ENCODE measurements around the gene OR52H1. TPM values are rescaled to one million over a fixed set of nuclear protein-coding genes. Genes with fewer than 3 reads are reported as not detected.
"Not testable (repeated sequence)": the region's sequence is repeated elsewhere in the genome, so short reads cannot be mapped to it uniquely, and the experiment has no call there.

The OR52H1 gene
- not detected for polyA plus RNA-seq (2012; ENCODE audit: low read depth, missing spikeins)

DNA sequence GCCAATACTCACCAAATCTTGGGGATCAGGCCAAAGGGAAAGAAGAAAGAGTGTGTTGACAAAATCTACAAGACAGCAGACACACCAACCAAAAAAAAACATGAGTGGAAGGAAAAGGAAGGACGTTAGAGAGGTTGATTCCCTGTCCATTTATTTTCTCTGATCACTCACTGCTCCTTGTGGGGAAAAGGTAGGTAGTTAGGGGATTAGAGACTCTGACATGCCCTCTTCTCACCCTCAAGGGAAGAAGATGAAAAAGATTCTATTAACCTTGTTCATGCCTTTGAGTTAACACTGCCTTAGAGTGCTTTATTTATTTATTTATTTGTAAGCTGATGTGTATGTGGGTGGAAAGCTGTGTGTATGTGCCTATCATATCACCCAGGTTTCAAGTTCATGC lies at the start of gene OR52H1:
Gene OR52H1, minus strand, starts transcription at position 101 of the 400 bp plus-strand sequence. CDS start 3,035 bp downstream, outside the sequence.
- TF ChIP-seq SPI1 (IDR thresholded peaks at IDR 0.05; ENCODE audit: low read depth, low read length) (no peak), PAX5 (IDR thresholded peaks at IDR 0.05; ENCODE audit: insufficient read depth, low read length, severe bottlenecking) (no peak), TAF1 (IDR thresholded peaks at IDR 0.05; ENCODE audit: low read depth, low read length) (no peak), POLR2AphosphoS5 (IDR thresholded peaks at IDR 0.05; ENCODE audit: low read depth, low read length) (no peak), POLR2A (IDR thresholded peaks at IDR 0.05; ENCODE audit: low read depth, low read length) (no peak), POU2F2 (IDR thresholded peaks at IDR 0.05; ENCODE audit: low read depth, low read length) (no peak)
- DNase-seq (ENCODE audit: insufficient read length, low spot score), result no peak

DNA sequence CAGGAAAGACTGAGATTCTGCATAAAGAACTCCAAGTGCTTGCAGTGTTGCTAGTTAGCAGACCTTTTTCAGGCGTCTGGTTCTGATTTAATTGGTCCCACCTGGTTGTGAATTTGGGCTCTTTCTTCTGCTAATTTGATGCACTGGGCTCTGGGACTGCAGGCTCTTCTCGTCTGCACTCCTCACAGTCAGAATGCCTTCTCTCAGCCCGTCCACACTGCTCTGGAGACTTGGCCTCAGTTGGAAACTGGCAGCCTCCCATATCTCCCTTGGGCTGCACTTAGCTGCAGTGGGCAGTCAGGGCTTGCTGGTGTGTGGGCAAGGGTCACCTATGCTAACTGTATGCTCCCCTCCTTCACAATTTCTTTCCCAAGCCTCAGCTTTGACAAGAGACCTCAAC lies 49.6 kb upstream of the OR52H1 start:
- TF ChIP-seq POU2F2 (IDR thresholded peaks at IDR 0.05; ENCODE audit: low read depth, low read length), result no peak
- no peak for TF ChIP-seq SPI1 (IDR thresholded peaks at IDR 0.05; ENCODE audit: low read depth, low read length)
- no peak for TF ChIP-seq TAF1 (IDR thresholded peaks at IDR 0.05; ENCODE audit: low read depth, low read length)
- TF ChIP-seq POLR2A (IDR thresholded peaks at IDR 0.05; ENCODE audit: low read depth, low read length), result no peak
- no peak for TF ChIP-seq PAX5 (IDR thresholded peaks at IDR 0.05; ENCODE audit: insufficient read depth, low read length, severe bottlenecking)
- TF ChIP-seq POLR2AphosphoS5 (IDR thresholded peaks at IDR 0.05; ENCODE audit: low read depth, low read length), result no peak
- no peak for DNase-seq (ENCODE audit: insufficient read length, low spot score)
- no peak for FAIRE-seq

More for the DNA sequence above, at the start of gene OR52H1:
- no peak for FAIRE-seq

- peak; percentile 21 for DNase-seq (ENCODE audit: insufficient read length, low spot score)
- TF ChIP-seq PAX5 (IDR thresholded peaks at IDR 0.05; ENCODE audit: insufficient read depth, low read length, severe bottlenecking) (peak; percentile 58), POLR2AphosphoS5 (IDR thresholded peaks at IDR 0.05; ENCODE audit: low read depth, low read length) (no peak), TAF1 (IDR thresholded peaks at IDR 0.05; ENCODE audit: low read depth, low read length) (no peak)
- peak; percentile 55 for FAIRE-seq
Observed at GRCh38 chr11:5596607-5597201, 48.4 kb upstream of the OR52H1 start, which contains the start of gene TRIM6. Gene TRIM6 (plus strand): TSS chr11:5596637. CDS start chr11:5596898, 261 bp downstream.

GRCh38 chr11:5593146-5593545 lies 44.8 kb upstream of the OR52H1 start:
- no peak for DNase-seq (ENCODE audit: insufficient read length, low spot score)
- no peak for FAIRE-seq
- TF ChIP-seq POU2F2 (IDR thresholded peaks at IDR 0.05; ENCODE audit: low read depth, low read length), result no peak
- TF ChIP-seq SPI1 (IDR thresholded peaks at IDR 0.05; ENCODE audit: low read depth, low read length), result no peak
- no peak for TF ChIP-seq TAF1 (IDR thresholded peaks at IDR 0.05; ENCODE audit: low read depth, low read length)
- no peak for TF ChIP-seq POLR2A (IDR thresholded peaks at IDR 0.05; ENCODE audit: low read depth, low read length)
- TF ChIP-seq POLR2AphosphoS5 (IDR thresholded peaks at IDR 0.05; ENCODE audit: low read depth, low read length), result no peak
- no peak for TF ChIP-seq PAX5 (IDR thresholded peaks at IDR 0.05; ENCODE audit: insufficient read depth, low read length, severe bottlenecking)

GRCh38 chr11:5592615-5593014 lies 44.3 kb upstream of the OR52H1 start:
- DNase-seq (ENCODE audit: insufficient read length, low spot score) (no peak), FAIRE-seq (no peak)
- no peak for TF ChIP-seq POLR2AphosphoS5 (IDR thresholded peaks at IDR 0.05; ENCODE audit: low read depth, low read length)

DNA sequence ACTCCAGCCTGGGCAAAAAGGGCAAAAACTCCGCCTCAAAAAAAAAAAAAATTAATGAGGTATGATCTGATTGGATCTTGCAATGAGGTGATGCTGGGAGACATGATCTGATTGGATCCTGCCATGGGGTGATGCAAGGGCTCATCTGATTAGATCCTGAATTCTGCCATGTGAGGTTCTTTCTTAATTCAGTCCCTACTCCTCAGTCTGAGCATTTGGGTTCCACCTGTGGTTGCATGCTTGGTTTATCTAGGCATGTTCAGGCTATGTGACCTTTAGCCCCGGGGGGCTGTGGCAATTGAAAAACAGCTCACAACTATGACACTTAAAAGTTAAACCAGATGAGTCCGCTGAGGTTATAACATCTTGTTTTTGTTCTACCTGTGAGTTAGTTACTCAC lies 43.3 kb upstream of the OR52H1 start:
- TF ChIP-seq TAF1 (IDR thresholded peaks at IDR 0.05; ENCODE audit: low read depth, low read length), result no peak
- no peak for TF ChIP-seq POLR2AphosphoS5 (IDR thresholded peaks at IDR 0.05; ENCODE audit: low read depth, low read length)
- DNase-seq (ENCODE audit: insufficient read length, low spot score) (no peak), FAIRE-seq (no peak)

DNA sequence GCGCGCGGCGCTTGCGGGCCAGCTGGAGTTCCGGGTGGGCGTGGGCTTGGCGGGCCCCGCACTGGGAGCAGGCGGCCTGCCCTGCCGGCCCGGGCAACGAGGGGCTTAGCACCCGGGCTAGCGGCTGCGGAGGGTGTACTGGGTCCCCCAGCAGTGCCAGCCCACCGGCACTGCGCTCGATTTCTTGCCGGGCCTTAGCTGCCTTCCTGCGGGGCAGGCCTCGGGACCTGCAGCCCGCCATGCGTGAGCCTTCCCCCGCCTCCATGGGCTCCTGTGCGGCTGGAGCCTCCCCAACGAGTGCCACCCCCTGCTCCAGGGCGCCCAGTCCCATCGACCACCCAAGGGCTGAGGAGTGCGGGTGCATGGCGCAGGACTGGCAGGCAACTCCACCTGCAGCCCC lies 41.6 kb upstream of the OR52H1 start:
- FAIRE-seq; DNase-seq (ENCODE audit: insufficient read length, low spot score): not testable (repeated sequence)

- DNase-seq (ENCODE audit: insufficient read length, low spot score); FAIRE-seq: not testable (repeated sequence)
Observed at GRCh38 chr11:5584458-5584857, 36.1 kb upstream of the OR52H1 start.

- FAIRE-seq (no peak), DNase-seq (ENCODE audit: insufficient read length, low spot score) (no peak)
- TF ChIP-seq PAX5 (IDR thresholded peaks at IDR 0.05; ENCODE audit: insufficient read depth, low read length, severe bottlenecking), result no peak
- TF ChIP-seq POU2F2 (IDR thresholded peaks at IDR 0.05; ENCODE audit: low read depth, low read length), result no peak
- no peak for TF ChIP-seq TAF1 (IDR thresholded peaks at IDR 0.05; ENCODE audit: low read depth, low read length)
- no peak for TF ChIP-seq POLR2A (IDR thresholded peaks at IDR 0.05; ENCODE audit: low read depth, low read length)
- no peak for TF ChIP-seq POLR2AphosphoS5 (IDR thresholded peaks at IDR 0.05; ENCODE audit: low read depth, low read length)
- TF ChIP-seq SPI1 (IDR thresholded peaks at IDR 0.05; ENCODE audit: low read depth, low read length), result no peak
Observed at GRCh38 chr11:5581014-5581413, 32.7 kb upstream of the OR52H1 start.

DNA sequence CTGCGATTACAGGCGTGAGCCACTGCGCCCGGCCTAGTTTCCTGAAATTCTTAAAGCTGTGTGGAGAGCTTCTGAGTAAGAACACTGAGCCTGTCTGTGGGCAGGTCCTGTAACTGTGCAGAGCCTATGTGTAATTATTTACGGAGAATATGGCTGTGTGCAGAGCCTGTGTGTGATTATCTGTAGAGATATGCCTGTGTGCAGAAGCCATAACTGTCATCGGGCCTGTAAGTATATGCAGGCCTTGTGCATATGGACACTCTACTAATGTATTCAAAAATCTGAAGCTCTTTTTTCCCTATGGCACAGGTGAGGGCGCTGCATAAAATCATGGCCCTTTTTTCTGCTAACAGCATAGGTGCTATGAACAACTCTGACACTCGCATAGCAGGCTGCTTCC lies 32.2 kb upstream of the OR52H1 start, which contains the start of gene OR52B6:
Gene OR52B6, plus strand, starts transcription at position 301 of the 400 bp plus-strand sequence. Its CDS starts 0 bp downstream, at position 301.
- TF ChIP-seq POLR2AphosphoS5 (IDR thresholded peaks at IDR 0.05; ENCODE audit: low read depth, low read length) (no peak), PAX5 (IDR thresholded peaks at IDR 0.05; ENCODE audit: insufficient read depth, low read length, severe bottlenecking) (no peak)
- DNase-seq (ENCODE audit: insufficient read length, low spot score), result no peak
- FAIRE-seq, result no peak

- FAIRE-seq (no peak), DNase-seq (ENCODE audit: insufficient read length, low spot score) (no peak)
- no peak for TF ChIP-seq POLR2A (IDR thresholded peaks at IDR 0.05; ENCODE audit: low read depth, low read length)
- TF ChIP-seq TAF1 (IDR thresholded peaks at IDR 0.05; ENCODE audit: low read depth, low read length), result no peak
- no peak for TF ChIP-seq POU2F2 (IDR thresholded peaks at IDR 0.05; ENCODE audit: low read depth, low read length)
- no peak for TF ChIP-seq POLR2AphosphoS5 (IDR thresholded peaks at IDR 0.05; ENCODE audit: low read depth, low read length)
- TF ChIP-seq PAX5 (IDR thresholded peaks at IDR 0.05; ENCODE audit: insufficient read depth, low read length, severe bottlenecking), result no peak
- no peak for TF ChIP-seq SPI1 (IDR thresholded peaks at IDR 0.05; ENCODE audit: low read depth, low read length)
Observed at GRCh38 chr11:5577101-5577500, 28.8 kb upstream of the OR52H1 start.
